AG20443 (cell line): ENCODE results near the gene SPSB2.
"Not testable (repeated sequence)": the region's sequence is repeated elsewhere in the genome, so short reads cannot be mapped to it uniquely, and the experiment has no call there.

Experiments
- DNase-seq: peaks from one replicate; pipeline ENCODE4 v3.0.0; 2012; ENCODE audit warnings: low spot score, mixed read lengths

SPSB2 gene

DNA sequence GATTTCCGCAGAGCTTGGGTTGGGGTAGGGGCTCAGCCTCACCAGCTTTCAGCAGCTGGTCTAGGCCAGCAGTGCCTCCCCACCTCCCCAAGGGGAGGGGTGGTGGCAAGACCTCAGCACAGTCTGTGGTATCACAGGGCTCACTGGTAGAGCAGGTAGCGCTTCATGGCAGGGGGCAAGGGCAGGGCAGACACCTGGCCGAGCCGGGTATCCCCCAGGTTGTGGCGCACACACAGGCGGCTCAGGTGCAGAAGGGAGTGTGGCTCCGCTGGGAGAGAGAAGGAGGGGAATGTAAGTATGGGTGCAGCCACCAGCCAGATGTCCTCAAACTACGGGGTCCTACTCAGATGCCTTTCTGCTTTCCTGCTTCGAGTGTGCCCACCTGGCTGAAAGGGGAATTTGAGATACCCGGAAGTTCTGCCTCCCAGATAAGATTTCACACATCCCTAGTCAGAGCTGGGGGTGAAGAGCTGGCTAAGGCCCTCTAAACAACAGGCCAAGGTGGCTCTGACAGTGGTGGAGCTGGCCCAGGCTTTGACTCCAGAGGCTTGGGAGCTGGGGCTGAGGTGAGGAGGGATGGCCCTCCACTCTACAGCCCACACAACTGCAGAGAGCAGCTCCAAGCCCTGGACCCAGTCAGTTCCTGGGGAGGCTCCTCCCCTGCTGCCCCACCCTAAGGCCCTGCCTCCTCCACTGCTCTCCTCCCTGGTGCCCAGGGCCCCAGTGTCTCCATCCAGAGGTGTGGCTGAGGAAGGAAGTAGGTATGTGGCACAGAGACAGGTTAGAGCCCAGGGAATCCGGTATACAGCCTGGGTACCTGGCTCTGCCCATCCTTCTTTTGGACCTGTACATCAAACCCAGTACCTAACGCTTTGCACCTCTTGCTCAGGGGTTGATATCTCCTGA lies 1.8 kb downstream of the SPSB2 start:
- peak; percentile 51 for DNase-seq

DNA sequence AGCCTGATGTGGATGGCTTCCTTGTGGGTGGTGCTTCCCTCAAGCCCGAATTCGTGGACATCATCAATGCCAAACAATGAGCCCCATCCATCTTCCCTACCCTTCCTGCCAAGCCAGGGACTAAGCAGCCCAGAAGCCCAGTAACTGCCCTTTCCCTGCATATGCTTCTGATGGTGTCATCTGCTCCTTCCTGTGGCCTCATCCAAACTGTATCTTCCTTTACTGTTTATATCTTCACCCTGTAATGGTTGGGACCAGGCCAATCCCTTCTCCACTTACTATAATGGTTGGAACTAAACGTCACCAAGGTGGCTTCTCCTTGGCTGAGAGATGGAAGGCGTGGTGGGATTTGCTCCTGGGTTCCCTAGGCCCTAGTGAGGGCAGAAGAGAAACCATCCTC lies 2.8 kb downstream of the SPSB2 start:
- not testable (repeated sequence) for DNase-seq

DNA sequence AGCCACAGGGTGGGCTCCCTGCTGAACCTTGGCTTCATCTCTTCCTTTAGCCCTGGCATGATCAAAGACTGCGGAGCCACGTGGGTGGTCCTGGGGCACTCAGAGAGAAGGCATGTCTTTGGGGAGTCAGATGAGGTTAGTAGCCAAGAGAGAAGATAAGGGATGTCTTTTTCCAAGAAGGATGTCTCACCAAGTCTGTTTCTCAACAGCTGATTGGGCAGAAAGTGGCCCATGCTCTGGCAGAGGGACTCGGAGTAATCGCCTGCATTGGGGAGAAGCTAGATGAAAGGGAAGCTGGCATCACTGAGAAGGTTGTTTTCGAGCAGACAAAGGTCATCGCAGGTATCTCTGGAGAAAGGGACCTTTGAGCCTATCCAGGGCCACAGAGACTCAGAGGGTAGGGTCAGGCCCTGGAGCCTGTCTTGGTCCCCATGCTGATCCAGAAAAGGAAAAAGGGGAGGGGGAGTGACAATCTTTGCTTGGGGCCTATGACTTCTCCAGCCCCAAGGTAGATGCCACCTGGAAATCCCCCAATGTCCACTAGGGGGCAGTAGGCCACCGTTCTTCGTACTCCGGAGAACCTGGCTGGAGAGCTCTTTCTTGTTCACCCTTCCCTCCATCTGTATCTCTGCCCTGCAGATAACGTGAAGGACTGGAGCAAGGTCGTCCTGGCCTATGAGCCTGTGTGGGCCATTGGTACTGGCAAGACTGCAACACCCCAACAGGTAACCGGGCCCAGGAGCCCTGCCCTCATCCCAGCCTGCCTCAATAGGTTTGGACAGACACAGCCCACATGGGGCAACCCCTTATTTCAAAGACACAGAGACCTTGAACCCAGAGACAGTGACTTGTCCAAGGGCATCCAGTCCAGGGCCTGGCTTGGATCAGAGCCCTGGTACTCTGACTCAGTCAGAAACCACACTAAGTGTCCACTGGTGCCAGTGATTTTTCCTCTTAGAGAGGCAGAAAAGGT lies 3.8 kb downstream of the SPSB2 start:
- DNase-seq, result peak; percentile 68

DNA sequence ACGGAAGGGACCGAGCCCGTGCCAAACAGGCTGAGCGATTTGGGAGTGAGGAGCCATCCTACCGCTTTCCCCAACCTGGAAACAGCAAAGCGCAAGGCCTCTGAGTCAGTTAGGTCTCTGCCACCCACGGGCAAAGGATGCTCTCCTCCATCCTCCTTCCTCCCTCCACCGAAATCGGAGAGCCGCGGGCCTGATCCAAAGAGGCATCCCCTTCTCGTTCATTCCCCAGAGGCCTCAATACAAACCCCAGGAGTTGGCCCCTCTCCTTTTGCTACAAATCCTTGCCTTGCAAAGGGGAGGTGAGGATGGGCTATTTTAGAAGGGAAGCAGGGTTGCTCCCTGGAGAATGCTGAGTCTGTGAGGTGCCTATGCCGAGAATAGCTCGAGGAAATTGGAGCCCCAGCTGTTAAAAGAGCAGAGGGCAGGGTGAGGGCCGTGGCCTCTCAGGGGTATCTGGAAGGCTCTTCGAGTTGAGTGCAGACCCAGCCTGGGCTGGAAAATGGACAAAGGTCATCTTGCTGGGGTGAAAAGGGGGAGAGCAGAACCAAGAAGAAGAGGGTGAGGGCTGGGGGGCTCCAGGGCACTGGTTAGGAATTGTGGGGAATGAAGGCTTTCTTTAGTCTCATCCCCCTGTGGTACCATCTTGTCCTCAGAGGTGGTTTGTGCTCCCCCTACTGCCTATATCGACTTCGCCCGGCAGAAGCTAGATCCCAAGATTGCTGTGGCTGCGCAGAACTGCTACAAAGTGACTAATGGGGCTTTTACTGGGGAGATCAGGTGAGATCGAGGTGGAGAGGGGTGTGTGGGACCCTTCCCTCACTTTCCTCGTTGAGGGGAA lies 4.7 kb downstream of the SPSB2 start:
- DNase-seq, result no peak

DNA sequence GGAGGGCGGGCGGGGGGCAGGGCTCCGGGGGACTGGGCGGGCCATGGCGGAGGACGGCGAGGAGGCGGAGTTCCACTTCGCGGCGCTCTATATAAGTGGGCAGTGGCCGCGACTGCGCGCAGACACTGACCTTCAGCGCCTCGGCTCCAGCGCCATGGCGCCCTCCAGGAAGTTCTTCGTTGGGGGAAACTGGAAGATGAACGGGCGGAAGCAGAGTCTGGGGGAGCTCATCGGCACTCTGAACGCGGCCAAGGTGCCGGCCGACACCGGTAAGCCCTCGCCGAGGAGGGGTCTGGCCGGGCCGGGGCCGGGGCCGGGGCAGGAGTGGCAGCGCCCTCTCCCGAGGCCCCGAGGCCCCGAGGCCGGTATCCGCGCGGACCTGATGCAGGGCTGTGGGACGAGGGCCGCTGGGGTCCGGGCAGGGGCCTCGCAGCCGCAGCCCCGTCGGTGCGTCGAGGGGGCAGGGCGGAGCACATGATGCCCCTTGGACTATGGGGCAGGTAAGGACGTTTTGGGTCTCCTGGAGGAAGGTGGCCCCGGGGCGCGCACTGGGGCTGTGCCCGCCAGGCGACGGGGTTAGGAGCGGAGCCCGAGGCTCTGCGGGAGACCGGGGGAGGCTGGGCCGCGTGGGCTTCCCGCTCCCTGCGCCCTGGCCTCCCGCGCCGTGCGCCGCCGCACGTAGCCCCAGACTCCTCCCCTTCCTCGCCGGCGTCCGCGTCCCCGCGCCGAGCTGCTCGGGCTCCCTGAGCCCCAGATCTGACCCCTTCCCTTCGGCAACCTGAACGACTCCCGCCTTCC lies 5.5 kb downstream of the SPSB2 start, which contains the start of gene TPI1:
TSS of gene TPI1 (plus strand) at position 119 of the 798 bp plus-strand sequence. CDS start at position 155, 36 bp downstream.
- DNase-seq, result peak; percentile 96

DNA sequence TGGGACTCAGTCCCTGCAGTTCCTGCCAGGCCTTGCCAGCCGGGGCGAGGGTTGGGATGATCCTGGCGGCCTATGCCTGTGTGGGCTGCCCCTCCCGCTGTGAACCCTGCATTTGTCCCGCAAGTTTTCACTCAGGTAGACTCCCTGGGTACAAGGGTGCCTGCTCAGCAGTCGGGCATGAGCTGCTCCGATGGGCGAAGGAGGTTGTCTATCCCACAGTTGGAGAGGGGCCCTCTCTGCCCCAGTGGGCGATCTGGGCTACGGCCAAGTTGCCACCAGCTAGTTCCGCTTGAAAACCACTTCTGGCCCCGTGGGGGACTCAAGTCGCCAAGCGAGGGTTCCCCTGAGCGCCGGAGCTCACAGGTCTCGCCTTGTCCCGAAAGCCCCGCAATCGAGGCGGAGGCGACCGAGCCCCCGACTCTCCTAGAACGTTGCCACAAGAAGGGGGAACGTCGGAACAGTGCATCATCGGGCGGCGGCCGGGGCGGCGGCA lies 6.1 kb downstream of the SPSB2 start:
- DNase-seq, result peak; percentile 38

DNA sequence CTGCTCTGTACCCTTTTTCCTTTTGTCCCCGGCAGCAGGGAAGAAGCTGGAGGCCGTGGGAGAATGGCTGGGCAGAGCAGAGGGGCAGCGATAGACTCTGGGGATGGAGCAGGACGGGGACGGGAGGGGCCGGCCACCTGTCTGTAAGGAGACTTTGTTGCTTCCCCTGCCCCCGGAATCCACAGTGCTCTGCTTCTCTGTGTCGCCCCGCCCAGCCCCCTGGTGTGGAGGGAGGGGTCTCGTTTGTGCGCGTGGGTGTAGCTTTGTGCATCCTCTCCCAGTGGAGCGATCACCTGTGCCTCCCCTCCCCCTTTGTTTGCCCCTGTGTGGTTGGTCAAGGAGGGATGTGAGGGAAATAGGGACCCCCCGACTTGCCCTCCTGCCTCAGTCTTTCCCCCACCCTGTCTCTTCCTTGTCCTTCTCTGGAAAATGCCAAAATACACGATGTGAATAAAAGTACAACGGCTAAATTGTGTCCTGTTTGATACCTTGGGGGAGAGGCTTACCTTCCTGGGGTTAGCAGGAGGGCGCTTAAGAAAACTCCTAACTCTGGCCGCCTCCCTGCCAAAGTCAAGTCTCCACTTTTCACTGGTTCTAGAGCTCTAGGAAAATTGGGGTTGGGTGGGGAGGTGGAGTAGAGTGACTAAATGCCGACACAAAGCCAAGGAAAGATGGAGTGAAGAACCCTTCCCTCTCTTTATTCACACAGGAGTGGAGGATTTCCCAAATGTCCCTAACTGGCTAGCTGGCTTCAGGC lies 6.8 kb downstream of the SPSB2 start:
- DNase-seq, result no peak

DNA sequence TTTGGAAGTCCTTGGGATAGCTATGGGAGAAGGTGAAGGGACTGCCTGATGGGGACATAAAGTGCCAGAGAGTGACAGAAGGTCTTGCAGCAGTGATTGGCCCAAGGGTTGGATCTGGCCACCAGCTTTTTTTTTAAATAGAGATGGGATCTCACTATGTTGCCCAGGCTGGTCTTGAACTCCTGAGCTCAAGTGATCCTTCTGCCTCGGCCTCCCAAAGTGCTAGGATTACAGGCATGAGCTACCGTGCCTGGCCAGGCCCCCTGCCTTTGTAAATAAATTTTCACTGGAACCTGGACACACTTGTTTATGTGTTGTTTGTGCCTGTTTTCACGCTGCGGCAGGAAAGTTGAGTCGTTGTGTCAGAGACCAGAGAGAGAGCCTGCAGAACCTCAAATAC lies 7.8 kb downstream of the SPSB2 start:
- not testable (repeated sequence) for DNase-seq

DNA sequence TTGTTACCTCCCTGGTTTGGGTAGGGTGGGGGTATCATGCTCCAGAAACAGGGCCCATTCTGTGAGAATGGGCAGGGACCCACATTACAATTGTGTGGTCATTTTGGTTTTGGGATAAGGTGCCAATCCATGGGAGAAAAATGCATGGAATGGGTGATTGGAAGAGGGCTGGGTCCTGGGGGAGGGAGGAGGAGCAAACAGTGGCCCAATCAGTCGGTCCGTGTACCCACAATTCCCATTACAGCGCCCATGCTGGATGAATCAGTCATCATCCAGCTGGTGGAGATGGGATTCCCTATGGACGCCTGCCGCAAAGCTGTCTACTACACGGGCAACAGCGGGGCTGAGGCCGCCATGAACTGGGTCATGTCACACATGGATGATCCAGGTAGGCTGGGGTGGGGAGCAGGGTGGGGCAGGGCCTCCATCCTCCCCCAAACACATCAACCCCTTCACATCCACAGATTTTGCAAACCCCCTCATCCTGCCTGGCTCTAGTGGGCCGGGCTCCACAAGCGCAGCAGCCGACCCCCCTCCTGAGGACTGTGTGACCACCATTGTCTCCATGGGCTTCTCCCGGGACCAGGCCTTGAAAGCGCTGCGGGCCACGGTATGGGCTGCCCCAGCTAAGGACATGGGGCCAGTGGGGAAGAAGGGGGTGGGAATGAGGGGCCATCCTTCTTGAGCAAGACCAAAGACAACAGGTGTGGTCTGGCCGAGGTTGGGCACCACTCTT lies 9.3 kb downstream of the SPSB2 start:
- no peak for DNase-seq

DNA sequence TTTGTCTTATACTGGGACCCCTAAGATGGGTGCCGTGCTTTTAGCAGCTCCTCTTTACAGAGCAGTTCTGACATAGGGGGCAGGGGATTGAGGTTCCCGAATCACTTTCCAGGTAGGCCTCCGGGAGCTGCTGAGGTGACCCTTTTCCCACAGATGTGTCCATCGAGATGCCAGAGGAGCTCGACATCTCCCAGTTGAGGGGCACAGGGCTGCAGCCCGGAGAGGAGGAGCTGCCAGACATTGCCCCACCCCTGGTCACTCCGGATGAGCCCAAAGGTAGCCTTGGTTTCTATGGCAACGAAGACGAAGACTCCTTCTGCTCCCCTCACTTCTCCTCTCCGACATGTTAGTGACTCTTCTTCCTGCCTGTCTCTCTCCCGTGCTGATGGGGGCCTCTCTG lies 10.1 kb downstream of the SPSB2 start:
- DNase-seq, result no peak

DNA sequence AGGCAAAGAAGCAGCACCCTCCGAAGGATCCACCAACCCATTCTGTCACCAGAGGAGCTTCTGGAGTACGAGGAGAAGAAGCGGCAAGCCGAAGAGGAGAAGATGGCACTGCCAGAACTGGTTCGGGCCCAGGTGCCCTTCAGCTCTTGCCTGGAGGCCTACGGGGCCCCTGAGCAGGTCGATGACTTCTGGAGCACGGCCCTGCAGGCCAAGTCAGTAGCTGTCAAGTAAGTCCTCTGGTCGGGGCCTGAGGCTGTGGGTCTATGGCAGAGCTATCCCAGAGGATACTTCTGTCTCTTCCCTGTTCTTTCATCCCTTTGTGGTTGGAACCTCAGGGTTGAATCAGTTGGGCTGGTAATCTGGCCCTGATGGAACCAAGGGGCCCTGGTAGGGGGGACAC lies 11.7 kb downstream of the SPSB2 start:
- DNase-seq, result no peak

DNA sequence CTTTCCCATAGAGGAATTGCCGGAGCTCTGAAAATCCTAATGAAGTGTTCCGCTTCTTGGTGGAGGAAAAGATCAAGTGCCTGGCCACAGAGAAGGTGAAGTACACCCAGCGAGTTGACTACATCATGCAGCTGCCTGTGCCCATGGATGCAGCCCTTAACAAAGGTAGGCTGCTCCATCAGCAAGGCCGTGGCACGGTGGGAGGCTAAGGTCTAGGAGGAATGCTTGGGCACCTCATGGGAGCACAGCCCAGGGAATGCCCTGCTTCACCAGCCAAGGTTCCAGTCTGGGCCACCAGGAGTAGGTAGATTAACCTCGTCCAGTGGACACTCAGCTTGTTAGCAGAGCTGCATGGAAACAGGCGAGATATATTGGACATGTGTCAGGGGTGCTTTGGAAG lies 12.2 kb downstream of the SPSB2 start:
- DNase-seq, result no peak

DNA sequence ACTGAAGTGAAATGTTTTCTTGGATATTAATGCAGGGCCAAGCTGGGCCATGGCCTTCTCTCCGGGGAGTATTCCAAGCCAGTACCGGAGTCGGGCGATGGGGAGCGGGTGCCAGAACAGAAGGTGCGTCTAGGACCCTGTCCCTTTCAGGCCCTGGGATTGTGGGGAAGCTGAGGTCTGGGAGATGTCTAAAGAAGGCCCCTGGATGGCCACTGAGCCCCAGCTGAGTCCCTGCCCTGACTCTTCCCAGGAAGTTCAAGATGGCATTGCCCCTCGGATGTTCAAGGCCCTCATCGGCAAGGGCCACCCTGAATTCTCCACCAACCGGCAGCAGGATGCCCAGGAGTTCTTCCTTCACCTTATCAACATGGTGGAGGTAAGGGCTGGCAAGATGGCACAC lies 13.0 kb downstream of the SPSB2 start:
- DNase-seq, result no peak

DNA sequence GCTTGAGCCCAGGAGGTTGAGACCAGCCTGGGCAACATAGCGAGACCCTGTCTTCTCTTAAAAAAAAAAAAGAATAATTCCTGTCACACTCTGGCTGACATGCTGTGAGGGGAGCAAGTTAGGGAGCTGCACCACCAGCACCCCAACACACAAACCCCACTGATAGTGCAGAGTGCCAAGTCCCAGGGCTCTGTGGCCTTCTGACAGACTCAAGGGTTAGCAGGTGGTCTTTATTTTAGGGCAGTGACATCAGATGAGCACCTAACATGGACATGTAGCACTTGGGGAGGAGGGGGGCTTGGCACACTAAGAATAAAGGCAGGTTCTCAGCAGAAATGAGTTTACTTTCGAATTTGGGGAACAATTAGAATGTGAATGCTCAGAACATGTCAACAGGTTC lies 14.3 kb downstream of the SPSB2 start:
- no peak for DNase-seq

DNA sequence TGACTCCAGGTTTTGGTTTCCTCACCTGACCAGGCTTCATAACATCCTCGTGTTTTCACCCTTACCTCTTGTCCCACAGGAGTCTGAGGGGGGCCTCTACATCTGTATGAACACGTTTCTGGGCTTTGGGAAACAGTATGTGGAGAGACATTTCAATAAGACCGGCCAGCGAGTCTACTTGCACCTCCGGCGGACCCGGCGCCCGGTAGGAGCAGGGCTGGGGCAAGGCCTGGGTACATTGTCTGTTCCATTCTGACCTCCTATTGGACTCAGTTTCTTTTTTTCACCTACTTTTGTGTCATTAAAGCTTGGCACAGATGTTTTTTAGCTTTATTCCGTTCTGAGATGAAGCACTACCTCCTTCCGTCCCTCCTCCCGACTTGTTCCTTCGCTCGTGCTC lies 17.8 kb downstream of the SPSB2 start:
- DNase-seq, result no peak

DNA sequence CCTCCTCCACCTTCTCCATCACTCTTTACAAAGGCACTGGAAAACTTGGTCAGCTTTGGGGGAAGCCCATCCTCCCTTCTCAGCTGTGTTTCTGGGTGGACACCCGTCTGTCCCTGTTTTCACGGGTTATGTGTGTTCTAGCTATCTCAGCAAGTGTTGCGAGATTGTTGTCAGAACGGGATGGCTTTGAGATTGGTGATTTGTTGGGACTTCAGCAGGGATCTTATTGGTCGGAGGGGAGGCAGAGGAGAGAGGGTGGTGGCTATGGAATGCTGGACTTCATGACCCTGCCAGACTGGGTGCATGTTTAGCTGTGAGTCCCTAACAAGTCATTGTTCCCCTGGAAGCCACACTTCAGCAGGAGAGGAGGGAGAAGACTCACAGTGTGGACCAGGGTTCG lies 19.1 kb downstream of the SPSB2 start:
- no peak for DNase-seq

DNA sequence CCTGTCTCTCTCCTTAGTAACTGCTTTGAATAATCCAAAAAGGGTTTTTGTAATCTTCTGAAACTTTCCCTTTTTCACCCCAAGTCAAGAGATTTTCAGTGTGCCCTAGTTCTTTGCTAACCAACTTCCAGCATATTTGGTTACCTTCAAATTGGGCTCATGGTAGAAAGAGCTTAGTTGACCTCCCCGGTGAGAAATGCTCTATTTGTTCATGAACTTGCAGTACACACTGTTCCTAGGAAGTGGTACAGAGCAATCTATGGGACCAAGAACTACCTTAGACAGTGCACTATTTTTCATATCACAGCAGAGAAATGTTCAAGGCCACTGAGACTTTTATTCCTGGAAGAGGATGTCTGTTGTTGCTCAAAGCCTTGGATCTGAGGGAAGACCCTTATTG lies 19.5 kb downstream of the SPSB2 start:
- no peak for DNase-seq

DNA sequence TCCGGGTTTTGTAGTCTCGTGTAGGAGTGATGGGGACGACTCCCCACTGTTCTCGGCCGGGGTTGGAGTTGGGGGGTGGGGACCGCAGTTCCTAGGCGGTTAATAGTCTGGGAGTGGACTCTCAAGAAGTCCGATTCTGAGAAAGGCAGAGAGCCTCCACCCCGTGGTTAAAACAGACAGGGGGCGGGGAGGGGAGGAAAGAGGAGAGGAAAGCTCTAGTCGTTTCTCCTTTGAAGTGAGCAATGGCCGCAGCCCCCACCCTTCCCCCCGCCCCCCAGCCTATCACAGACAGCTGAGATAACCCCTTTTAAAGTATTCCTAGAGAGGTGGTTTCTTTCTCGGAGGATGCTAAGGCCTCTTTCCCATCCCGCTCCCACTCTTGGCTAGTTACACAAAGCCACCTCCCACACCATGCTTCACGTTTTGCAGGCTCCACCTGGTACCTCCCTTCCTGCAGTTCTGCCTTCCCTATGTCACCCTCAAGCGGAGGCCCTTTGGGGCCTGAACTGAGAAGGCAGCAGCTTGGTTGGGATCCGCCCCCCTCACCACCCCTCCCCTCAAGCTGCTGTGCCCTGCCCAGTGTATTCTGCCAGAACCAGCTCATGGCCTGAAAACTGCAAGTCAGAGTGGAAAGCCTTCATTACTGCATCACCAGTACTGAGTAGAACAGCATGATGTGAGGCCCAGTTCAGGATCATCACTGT lies 20.3 kb downstream of the SPSB2 start:
- peak; percentile 78 for DNase-seq
